Right renal cortex interstitium (tissue), 3 donors: ENCODE data around the gene UGT1A10. TPM values are rescaled to one million over a fixed set of nuclear protein-coding genes. Genes with fewer than 3 reads are reported as not detected.
"Not testable (repeated sequence)": the region's sequence is repeated elsewhere in the genome, so short reads cannot be mapped to it uniquely, and the experiment has no call there.

Source experiments
- DNase-seq, 3 donors: peaks; one replicate each; pipeline ENCODE4 v3.0.0-alpha.2; 2013; ENCODE audit warnings: low read depth in 3 of 3, low spot score in 2 of 3
- polyA plus RNA-seq, 3 donors: library from polyadenylated mRNA; unstranded; fragments of 120-200 nt; gene quantifications; one replicate each; pipeline ENCODE4 v1.2.1, GENCODE V29; 2013; ENCODE audit not compliant: insufficient read length in 3 of 3

The UGT1A10 gene
- polyA plus RNA-seq, 3 donors = not detected

GRCh38 chr2:233736868-233737653 is 100.8 kb downstream of the UGT1A10 start:
- DNase-seq = not testable (repeated sequence)

- DNase-seq = no peak
Measured at GRCh38 chr2:233740870-233741269, 104.6 kb downstream of the UGT1A10 start.

GRCh38 chr2:233743464-233744259 is 107.4 kb downstream of the UGT1A10 start:
- DNase-seq = no peak

DNA sequence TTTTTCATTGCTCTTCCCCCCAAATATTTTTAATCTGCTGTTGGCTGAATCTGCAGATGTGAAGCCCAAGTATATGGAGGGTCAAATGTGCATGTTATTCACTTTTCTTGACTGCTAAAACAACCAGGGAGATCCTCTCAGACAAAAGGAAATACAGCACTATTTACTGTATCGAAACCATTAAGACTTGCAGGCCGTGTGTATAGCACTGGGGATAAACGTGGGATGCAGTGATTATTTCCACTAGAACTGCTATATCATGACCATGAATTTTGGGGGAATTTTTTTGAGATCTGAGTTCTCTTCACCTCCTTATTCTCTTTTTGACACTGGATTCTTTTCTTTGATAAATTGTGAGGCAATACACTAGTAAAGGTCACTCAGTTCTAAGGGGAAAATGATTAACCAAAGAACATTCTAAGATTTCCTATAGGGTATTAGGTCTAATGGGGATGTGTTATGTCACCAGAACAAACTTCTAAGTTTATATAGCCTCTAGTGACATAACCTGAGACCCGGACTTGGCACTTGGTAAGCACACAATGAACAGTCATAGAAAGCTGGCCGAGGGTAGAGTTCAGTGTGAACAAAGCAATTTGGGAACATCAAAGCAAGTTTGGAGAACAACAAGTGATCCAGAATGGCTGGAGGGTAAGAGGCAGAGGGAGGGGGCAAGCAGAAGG is 109.0 kb downstream of the UGT1A10 start:
- no peak for DNase-seq

GRCh38 chr2:233745838-233746237 is 109.6 kb downstream of the UGT1A10 start:
- DNase-seq = not testable (repeated sequence)

DNA sequence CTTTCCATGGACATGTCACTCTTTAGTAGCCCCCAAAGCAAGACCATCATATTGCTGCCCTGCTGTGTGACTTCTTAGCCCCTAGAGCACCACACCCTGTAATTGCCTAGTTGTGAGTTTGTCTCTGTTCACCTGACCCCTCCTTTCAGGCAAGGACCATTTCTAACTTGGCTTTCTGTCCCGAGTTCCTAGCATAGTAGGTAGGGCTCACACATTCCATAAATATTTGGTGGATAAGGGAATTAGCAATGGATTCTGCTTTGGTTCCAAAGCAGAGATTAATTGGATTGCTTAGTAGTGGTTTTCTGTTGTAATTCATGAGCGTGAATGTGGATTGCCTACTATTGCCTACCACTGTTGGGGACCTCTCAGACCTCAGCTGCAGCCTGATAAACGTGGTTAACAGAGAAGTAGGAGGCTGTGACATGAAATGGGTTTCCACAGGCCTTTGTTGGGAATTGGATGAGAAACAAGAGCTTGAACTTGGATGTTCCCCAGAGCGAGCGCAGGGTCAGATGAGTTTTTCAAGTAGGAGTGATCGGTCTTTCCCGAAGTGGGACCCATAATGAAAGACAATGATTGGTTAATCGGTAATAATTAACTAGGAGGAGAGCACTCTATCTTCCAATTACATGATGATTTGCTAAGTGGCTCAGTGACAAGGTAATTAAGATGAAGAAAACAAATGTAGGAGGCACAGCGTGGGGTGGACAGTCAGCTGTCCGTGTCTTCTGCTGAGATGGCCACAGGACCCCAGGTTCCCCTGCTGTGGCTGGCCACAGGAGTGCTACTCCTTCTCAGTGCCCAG is 110.4 kb downstream of the UGT1A10 start:
- no peak for DNase-seq

DNA sequence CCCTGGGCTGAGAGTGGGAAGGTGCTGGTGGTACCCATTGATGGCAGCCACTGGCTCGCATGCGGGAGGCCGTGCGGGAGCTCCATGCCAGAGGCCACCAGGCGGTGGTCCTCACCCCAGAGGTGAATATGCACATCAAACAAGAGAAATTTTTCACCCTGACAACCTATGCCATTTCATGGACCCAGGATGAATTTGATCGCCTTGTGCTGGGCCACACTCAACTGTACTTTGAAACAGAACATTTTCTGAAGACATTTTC is 111.0 kb downstream of the UGT1A10 start:
- DNase-seq = no peak

- DNase-seq = not testable (repeated sequence)
Measured at GRCh38 chr2:233750689-233751088, 114.4 kb downstream of the UGT1A10 start.

GRCh38 chr2:233751212-233752009 is 115.2 kb downstream of the UGT1A10 start:
- DNase-seq = not testable (repeated sequence)

- no peak for DNase-seq
Measured at GRCh38 chr2:233754872-233755611, 118.8 kb downstream of the UGT1A10 start.

- no peak for DNase-seq
Measured at GRCh38 chr2:233756429-233757081, 120.3 kb downstream of the UGT1A10 start.

- DNase-seq = no peak
Measured at GRCh38 chr2:233758141-233758540, 121.9 kb downstream of the UGT1A10 start.

- no peak for DNase-seq
Measured at GRCh38 chr2:233758849-233759248, 122.6 kb downstream of the UGT1A10 start.

DNA sequence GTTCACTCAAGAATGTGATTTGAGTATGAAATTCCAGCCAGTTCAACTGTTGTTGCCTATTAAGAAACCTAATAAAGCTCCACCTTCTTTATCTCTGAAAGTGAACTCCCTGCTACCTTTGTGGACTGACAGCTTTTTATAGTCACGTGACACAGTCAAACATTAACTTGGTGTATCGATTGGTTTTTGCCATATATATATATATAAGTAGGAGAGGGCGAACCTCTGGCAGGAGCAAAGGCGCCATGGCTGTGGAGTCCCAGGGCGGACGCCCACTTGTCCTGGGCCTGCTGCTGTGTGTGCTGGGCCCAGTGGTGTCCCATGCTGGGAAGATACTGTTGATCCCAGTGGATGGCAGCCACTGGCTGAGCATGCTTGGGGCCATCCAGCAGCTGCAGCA is 123.8 kb downstream of the UGT1A10 start, which contains the start of gene UGT1A1:
Gene UGT1A1 (plus strand): TSS at position 228 of the 400 bp plus-strand sequence. CDS start 18 bp downstream, at position 246.
- DNase-seq = no peak

GRCh38 chr2:233761040-233761769 is 125.0 kb downstream of the UGT1A10 start:
- DNase-seq = no peak

DNA sequence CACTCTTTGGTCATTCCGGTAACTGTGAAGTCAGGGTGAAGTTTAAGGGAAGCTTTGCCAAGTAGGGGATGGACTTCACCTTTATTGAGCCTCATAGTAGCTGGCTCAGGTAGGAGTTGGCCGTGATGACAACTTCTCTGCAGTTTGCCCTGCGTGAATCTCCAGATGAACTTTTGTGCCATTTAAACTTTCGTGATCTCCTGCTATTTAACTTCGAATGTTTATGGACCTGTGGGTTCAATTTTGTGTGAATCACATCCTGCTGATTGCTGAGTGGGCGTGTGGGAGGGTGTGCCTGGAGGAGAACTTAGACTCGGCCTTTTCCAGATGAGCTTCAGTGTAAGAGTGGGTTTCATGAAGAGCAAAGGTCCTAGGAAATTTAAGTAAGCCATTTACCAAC is 128.0 kb downstream of the UGT1A10 start:
- no peak for DNase-seq

DNA sequence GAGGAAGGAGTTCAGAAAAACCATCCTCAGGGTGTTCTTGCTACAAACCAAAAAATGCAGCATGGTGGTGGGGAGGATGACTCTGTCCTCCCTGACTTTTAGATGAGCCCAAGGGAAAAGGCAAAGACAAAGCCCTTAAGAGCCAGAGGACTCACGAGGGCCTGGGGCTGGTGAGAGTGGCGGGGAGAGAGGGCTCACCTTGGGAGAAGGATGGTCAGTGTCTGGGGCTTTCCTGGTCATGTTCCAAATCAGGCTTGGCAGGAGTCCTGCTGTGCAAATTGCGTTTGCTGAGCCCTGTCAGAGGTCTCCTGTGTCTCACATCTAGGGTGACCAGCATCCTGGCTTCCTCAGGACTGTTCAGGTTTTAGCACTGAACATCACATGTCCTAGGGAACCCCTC is 128.5 kb downstream of the UGT1A10 start:
- no peak for DNase-seq

GRCh38 chr2:233766416-233766815 is 130.2 kb downstream of the UGT1A10 start:
- DNase-seq = no peak
